Measurements from ENCODE around the gene CORO7.

CORO7 gene

DNA sequence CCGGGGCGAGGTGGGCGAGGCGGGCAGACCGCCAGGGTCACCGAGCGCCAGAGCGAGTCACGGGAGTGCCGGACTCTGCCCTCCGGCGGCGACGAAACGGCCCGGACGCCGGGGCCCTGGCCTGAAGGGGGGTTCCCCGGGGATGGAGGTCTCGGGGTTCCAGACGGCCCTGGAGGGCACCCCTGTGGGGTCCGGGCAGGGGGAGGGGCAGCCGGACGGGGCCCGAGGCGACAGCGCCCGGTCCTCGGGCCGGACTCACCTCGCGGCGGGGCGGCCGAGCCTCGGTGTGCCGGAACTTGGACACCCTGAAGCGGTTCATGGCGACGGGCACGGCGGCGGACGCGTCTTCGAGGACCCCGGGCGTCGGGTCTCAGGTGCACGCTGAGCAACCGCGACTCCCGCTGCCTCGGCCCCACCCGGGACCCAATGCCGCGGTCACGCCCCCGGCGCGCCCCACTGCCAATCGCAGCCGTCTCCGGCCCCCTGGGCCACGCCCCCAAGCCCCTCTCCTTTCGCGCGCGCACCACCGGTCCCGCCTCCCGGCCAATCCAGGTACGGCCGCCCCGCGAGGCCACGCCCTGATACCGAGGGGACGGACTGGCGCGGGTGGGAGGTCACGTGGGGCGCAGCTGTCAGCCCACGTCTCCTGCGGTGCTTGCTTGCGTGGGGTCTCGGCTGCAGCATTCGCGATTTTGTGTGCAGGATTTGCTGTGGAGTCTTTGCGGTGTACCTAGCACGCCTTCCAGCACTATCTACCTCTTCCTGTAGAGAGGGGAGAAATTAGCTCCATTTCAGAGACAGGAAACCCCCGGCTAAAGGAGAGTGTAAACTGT lies at the start of gene CORO7:
Gene CORO7 (minus strand): TSS at position 397 of the 833 bp plus-strand sequence. CDS start 78 bp downstream, at position 319.
- peak; percentile 98 to 99 for DNase-seq

DNA sequence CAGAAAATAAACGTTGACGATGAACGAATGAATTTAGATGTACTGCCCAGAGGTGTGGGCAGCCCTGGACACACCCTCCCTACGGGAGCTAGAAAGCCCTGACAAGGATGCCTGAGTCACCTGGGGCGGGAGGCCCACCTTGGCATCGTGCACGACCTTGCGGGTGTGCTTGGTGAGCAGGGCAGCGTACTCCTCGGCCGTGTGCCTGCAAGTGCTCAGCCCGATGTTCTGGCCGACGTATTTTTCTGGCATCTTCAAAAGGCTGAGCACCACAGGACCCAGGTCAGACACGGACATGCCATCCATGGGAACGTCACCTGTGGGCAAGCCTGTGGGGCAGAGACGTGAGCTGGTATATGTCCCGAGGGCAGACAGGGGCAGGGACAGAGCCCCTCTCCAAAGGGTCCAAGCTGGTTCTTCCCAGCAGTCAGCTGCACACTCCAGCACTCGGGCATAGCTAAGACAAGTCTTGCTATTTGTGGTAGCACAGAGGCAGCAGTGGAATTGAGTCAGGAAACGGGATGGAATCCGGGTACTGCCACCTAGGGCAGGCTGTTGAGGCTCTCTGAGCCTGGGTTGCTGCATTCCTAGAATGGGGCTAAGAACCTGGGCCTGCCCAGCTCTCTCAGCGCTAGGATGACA lies 47.2 kb upstream of the CORO7 start:
- no peak for DNase-seq

DNA sequence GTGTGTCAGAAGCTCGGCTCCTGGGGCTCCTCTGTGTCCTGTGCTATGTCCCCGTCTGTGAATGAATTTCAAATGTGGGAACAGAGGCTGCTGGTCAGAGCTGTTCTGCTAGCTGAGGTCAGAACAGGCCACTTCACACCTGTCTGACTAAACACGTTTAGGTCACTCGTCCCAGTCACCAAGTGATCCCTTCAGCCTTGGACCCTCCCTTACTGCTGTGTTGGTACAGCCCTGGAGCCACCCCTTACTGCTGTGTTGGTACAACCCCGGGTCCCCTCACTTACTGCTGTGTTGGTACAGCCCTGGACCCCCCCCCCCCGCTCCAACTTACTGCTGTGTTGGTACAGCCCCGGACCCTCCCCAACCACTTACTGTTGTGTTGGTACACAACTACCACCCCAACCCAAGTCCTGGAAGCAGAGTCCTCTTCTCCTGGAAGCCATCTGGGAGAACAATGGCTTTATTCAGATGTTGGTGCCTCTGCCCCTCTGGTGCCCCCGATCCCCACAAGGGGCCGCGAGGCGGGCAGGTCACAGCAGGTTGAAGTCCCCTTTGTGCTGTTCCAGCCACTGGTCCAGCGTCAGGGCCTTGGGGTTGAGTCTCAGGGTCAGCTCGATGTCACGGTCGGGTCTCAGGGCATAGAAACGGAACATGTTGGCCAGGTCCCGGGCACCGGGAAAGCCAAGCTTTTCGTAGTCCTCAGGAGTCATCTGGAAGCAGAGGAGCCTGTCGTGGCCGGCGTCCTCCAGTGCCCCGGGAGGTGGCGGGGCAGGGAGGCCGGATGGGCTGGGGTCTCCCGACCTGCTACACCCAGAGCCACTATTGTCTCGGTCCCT lies 45.1 kb upstream of the CORO7 start:
- no peak for DNase-seq

DNA sequence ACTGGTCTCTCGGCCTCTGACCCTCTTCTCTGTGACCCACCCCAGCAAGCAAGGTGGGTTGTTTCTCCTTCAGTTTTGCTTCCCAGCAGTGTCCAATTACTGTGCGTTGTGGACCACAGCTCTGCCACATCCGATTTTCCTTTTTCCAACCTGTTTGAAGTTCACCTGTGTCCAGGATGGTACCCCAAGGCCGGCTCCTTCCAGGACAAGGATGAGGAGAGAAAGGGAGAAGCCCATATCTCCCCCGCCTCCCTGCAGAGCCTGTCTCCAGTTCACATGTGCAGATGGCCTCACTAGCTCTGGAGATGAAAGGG lies 44.5 kb upstream of the CORO7 start:
- no peak for DNase-seq

DNA sequence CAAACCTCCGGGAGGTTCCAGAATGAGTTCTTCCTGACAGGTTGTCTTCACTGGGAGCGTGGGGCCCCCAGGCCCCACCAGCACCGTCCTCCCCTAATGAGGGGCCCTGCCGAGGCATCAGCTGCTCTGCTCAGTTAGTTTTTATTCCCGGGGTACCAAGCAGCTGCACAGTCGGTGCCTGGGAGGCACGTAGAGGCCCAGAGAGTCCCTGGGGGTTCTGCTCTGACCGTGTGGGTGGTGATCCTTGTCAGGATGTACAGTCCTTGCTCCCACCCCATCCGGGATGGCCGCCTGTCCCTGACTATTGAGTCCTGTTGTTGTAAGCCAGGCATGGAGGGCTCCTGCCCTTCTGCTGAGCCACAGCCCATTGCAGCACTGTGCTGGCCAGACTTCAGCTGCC lies 39.6 kb upstream of the CORO7 start:
- DNase-seq = no peak

DNA sequence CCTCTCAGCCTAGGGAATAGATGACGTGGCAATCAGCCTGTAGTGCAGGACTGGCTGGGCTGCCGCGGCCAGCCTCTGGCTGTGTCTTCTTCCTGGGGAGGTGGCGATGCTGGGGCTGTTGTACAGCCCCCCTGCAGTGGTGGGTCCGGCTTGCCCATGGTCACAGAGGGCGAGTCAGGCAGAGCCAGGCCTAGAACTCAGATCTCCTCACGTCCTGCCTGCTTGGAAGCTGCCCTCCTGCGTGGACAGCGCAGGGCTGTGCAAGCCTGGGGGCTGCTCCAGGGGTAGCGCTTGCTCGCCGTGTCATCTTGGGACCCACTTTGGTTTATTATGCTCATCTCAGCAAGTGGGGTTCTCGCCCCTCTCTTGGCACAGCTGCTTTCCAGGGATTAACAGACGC lies 38.7 kb upstream of the CORO7 start:
- no peak for DNase-seq

DNA sequence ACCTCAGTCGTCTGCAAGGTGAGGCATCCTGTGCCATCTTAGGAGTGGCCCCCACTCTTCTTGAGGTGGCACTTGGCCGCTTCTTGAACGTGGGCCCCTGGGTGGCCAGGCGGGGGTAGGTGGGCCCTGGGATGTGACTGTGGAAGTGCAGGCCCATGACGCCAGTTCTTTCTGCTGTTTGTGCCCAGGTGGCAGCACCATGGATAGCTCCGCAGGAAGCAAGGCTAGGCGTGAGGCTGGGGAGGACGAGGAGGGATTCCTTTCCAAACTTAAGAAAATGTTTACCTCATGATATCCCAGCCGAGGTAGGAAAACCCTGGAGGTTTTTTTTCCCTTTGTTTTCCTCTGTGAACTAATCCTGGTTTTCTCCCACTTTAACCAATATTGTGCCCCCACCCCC lies 38.2 kb upstream of the CORO7 start:
- DNase-seq = no peak

DNA sequence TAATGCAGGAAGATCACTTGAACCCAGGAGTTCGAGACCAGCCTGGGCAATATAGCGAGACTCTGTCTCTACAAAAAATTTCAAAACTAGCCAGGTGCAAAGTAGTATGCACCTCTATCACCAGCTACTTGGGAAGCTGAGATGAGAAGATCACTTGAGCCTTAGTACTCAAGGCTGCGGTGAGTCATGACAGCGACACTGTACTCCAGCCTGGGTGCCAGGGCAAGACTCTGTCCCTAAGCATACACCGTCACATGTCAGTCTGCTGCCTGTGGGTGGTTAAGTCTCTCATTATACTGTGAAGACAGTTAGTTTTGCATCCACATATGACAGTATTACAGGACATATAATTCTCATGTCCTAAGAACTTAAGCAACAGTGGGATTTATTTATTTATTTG lies 36.3 kb upstream of the CORO7 start:
- DNase-seq = no peak

DNA sequence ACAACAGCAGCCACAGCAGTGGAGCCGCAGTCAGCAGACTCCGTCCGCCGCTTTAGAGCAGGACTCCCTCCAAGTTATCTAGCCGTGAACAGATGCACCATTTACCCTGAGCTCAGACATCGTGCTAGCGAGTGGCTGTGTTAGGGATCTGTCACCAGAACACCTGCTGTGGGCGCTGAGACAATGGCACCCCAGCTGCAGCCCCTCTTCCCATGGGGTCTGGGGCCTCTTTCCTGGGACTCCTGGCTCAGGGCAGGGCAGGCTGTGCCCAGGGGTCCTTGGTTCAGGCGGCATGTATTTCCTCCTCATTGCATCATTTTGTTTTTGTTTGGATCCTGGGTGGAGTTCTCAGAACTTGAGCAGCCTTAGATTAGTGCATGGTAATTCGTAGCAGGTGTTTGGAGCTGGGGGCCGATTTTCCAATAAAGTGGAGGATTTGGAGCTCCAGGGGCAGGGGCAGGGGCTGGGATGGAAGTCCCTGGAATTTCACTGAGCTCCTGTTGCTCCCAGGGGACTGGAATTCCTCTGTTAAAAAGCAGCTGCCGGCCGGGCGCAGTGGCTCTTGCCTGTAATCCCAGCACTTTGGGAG lies 34.6 kb upstream of the CORO7 start:
- no peak for DNase-seq

DNA sequence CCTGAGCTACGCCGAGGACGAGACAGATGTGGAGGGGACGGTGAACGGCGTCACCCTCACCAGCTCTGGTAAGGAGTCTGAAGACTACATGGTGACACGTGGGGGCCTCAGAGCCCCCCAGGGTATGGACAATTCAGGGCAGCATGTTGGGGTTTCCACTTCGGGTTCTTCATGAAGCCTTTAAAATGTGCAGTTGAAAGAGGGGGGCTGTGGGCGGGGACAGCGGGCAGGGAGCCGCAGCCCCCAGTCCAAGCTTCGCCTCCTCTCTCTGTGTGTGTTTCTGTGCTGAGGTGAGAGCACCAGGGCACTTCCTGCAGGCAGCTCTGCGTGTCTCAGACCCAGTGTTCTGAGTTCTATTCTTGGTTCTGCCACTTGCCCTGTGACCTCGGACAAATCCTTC lies 34.0 kb upstream of the CORO7 start:
- no peak for DNase-seq

DNA sequence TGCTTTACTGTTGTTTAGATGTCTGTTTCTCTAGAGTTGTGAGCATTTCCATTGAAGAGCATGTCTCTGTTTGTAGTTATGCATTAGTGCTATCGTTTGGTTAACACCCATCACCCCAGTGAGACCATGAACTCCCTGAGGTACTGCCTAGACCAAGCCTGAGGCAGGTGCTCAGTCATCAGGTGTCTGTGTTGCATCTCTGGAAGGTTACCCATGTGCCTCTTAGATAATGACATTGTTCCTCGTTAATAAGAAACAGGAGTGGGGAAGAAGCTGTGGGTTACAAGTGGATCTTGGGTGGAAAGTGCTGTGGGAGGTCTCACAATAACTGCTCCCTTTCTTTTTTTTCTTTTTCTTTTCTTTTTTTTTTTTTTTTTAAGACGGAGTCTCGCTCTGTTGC lies 27.6 kb upstream of the CORO7 start:
- DNase-seq = no peak

DNA sequence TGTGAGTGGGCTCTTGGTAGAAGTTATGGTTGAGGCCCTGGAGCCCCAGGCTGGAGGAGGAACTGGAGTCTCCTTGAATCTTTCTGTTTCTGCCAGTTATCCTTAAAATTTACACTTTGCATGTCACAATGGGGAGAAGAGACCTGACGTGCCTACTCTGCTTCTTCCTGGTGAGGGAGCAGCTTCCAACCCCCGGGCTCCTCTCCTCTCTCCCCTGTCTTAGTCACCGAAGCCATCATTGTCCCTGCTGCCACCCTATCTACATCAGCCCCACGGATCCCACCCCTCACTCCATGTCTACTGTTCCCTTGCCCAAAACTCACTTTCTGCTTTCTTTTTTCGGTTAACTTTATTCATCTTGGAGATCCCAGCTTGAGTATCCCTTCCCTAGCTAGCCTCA lies 26.9 kb upstream of the CORO7 start:
- DNase-seq = no peak

DNA sequence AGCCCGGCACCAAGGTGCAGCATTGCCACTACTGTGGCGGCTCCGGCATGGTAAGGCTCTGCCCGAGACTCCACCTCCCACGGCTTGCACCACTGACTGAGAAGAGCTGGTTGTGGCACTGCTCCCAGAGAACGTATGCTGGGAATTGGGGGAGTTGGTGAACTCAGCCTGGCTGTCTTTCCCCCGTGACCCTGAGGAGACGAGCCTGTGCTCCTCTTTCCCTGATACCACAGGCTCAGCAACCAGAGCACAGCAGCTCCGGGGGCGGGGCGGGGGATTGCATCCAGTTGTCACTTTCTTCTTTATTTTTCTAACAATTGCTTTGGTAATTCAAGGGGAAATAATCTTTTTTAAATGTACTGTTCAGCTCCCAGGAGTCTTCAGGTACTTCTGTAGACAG lies 26.0 kb upstream of the CORO7 start:
- no peak for DNase-seq

DNA sequence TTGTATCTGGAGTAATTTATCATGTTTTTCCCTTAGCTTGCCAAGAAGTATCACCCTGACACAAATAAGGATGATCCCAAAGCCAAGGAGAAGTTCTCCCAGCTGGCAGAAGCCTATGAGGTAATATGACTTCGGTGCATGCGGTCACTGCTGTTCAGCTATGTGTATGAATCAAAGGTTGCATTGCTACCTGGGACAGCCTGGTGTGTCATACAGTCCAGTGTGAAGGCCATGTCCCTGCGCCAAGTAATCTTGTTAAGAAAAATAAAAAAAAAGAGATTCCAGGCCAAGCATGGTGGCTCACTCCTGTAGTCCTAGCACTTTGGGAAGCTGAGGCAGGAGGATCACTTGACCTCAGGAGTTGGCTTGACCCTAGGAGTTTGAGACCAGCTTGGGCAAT lies 21.0 kb upstream of the CORO7 start:
- DNase-seq = no peak

DNA sequence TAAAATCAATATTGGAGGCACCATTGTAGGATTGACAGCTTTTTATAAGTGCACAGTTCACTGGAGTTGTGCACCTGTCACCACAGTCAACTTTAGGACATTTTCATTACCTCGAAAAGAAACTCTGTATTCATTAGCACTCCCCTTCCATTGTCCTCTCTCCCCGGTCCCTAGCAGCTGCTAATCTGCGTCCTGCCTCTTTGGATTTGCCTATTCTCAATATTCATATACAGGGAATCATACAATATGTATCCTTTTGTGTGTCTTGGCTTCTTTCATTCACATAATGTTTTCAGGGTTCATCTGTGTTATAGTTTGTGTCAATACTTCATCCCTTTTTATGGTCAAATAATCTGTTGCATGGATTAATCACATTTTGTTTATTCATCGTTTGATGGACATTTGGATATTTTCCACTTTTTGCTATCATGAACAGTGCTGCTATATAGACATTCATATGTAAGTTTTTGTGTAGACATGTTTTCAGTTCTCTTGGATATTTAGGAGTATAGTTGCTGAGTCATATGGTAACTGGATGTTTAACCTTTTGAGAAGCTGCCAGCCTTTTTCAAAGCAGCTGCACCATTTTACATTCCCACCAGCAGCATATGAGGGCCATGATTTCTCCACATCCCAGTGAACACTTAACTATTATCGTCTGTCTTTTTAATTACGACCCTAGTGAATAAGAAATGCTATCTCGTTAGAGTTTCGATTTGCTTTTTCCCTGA lies 19.1 kb upstream of the CORO7 start:
- DNase-seq = no peak

DNA sequence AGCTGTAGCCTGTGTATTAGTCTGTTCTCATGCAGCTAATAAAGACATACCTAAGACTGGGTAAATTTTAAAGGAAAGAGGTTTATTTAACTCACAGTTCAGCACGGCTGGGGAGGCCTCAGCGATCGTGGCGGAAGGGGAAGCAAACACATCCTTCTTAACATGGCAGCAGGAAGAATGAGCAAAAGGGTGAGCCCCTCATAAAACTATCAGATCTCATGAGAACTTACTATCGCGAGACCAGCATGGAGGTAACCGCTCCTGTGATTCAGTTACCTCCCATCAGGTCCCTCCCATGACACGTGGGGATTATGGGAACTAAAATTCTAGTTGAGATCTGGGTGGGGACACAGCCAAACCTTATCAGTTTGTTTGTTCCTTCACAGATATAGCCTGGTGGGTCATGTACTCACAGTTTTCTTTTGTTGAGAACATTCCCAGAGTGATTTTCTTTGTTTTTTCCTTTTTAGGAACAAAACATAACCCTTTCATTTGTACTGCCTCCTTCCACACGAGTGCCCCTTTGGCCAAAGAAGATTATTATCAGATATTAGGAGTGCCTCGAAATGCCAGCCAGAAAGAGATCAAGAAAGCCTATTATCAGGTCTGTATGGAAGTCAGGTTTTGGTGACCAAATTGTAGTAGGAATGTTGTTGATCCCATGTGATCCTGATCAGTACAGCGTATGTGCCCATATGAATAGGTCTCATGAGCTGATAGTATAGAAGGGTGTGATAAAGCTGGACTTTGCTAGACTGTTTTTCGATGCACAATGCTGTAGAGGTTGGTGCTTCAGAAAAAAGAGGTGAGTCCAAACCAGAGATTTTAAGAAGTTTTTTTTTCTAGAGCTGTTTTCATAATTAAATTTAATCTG lies 17.8 kb upstream of the CORO7 start:
- no peak for DNase-seq

DNA sequence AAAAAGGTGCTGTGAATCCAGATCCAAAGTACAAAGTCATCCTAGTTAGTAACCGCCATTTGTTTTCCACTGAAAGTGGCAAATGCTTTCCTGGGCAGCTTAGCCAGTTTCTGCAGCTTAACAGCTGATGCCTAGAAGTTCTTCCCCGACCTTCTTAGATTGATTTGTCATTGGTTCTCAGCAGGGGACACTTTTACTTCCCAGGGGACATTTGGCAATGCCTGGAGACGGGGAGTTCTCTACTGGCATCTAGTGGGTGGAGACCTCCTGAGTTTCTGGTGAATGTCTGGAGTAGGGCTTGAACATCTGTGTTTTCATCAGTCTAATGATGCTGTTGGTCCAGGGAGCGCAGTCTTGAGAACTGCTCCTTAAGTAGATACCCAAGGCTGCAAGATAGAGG lies 16.8 kb upstream of the CORO7 start:
- no peak for DNase-seq

DNA sequence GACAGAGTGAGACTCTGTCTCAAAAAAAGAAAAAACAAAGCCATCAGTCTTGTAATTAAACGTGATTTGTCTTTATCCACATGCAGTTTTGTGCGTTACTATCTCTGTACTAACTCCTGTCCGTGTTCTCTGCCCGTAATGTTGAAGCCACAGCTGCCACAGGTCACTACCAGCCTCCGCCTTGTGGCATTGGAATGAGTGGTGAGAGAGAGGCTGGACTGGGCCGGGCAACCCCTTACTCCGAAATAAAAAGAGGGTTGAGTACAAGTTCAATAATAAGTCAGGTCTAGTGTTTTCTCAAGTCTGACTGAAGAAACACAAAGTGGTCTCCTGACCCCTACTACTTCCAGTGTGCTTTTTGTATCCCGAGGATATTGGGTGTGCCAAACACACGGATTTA lies 14.6 kb upstream of the CORO7 start:
- DNase-seq = no peak

DNA sequence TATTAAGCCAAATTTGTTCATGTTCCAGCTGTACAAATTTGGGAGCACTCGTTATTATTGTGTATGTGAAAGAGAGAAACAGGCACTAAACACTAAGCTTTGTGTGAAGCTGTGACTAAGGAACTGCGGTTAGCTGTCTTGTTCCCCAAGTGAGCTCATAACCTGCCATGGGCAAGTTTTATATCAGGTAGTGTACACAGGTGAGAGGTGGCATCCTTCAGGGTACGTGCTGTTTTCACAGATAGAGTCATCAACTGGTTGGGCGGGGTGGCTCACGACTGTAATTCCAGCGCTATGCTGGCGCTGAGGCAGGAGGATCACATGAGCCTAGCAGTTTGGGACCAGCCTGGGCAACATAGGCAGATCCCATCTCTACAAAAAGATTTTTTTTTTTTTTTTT lies 12.1 kb upstream of the CORO7 start:
- no peak for DNase-seq

DNA sequence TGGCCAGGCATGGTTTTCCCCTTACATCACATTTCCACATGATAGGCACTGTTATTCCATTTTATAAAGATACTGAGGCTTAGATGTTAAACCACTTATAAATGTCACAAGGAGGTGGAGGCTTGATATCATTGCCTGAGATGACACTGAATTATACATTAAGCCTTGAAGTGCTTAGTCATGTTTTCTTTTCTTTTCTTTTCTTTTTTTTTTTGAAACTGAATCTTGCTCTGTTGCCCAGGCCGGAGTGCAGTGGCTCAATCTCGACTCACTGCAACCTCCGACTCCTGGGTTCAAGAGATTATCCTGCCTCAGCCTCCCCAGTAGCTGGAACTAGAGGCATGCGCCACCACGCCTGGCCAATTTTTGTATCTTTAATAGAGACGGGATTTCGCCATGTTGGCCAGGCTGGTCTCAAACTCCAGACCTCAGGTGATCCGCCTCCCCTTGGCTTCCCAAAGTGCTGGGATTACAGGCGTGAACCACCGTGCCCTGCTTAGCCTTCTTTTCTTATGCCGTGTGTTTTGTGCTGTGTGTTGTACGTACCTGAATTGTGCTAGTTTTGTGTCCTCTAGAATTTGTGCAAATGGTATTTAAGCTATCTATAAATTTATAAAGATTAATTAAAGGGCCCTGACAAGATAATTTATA lies 10.5 kb upstream of the CORO7 start:
- no peak for DNase-seq

DNA sequence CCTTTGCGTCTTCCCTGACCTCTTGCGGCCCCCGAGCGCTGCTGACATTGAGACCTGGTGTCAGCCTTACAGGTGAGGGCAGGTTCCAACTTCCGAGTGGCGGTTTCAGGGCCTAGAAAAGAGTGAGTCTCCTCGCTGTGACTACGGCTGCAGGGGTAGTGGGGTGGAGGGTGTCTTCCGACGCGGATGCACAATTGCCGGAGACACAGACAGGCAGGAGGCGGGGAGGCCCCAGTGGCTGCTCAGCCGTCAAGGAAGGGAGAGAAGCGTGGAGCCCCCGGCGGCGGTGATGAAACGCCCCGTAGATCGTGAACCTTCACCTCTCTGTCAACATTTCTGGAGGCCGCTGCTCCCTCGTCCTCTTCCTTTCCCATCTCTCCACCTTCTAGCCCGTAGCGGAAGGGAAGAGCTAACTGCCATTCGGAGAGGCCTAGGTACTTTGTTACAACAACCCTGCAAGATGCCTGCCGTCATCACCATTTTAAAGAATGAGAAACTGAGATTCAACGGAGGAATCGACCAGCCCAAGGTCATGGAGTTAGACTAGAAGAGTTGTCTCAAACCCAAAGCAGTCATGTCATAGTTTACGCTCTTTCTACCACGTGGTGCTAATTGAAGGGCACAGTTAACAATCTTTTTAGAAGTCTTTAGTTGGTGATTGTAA lies 9.8 kb upstream of the CORO7 start:
- DNase-seq = no peak

Measured in CD4-positive, alpha-beta T cell treated with Interleukin-1 beta for 1 hour (primary cell).